Mononuclear cell (primary cell): ENCODE measurements around the gene GLYATL3. TPM values are rescaled to one million over a fixed set of nuclear protein-coding genes. Genes with fewer than 3 reads are reported as not detected.

Experiments
- total RNA-seq: library from RNA; depleted of rRNA; stranded (reverse); fragments of >200 nt; gene quantifications from one replicate; pipeline ENCODE4 v1.2.3, GENCODE V29; 2012

The GLYATL3 gene
- total RNA-seq, 1 donor: not detected

Other genes starting within 250 kb of the GLYATL3 start
- 3.8 TPM for gene MMUT, start 36.7 kb upstream of the GLYATL3 start, total RNA-seq
- 1.0 TPM for gene CENPQ, start 36.6 kb upstream of the GLYATL3 start, total RNA-seq
- 0.21 TPM for gene C6orf141, start 50.7 kb downstream of the GLYATL3 start, total RNA-seq
- not detected for gene RHAG, start 136.9 kb downstream of the GLYATL3 start, total RNA-seq
- not detected for gene CRISP2, start 213.6 kb downstream of the GLYATL3 start, total RNA-seq
- not detected for gene CRISP3, start 244.5 kb downstream of the GLYATL3 start, total RNA-seq